Naive thymus-derived CD4-positive, alpha-beta T cell (primary cell): ENCODE data around the gene MAD2L2. TPM values are rescaled to one million over a fixed set of nuclear protein-coding genes. Genes with fewer than 3 reads are reported as not detected.

ENCODE experiments used
- ATAC-seq: fragments of 150-1000 bp; cut with Tn5 transposase; 2 replicates; pipeline ENCODE4 v1.10.0; 2021; ENCODE audit warnings: mild to moderate bottlenecking, moderate library complexity
- CTCF ChIA-PET: fragments of 350-600 bp; sonication (Branson Sonifier 250); formaldehyde crosslinking; loops from one replicate; lab custom pipeline; 2021; ENCODE audit warnings: antibody characterized with exemption; lab: Charles Lee
- POLR2A ChIA-PET: fragments of 350-600 bp; sonication (Branson Sonifier 250); formaldehyde crosslinking; loops from one replicate; lab custom pipeline; 2021; ENCODE audit warnings: antibody characterized with exemption, inconsistent platforms; lab: Charles Lee
- DNase-seq, 9 donors: peaks; one replicate each; pipeline versions ENCODE4 v3.0.0 to v3.0.0-alpha.2; 2020 to 2022; ENCODE audit warnings: mixed read lengths in 1 of 9
- H3K27ac ChIP-seq: one replicate; pipeline ENCODE4 v1.7.0; 2013; ENCODE audit warnings: mild to moderate bottlenecking, low read depth, low read length, moderate library complexity
- H3K27me3 ChIP-seq, 2 donors: one replicate each; pipeline ENCODE4 v1.7.0; 2013; ENCODE audit warnings: low read length in 2 of 2, mild to moderate bottlenecking in 2 of 2, moderate library complexity in 2 of 2; ENCODE audit not compliant: control insufficient read depth in 2 of 2, insufficient read depth in 2 of 2
- H3K36me3 ChIP-seq, 3 experiments: 1 replicate in 2 of 3; 2 replicates in 1 of 3; pipeline ENCODE4 v1.7.0; 2013; ENCODE audit warnings: low read length in 3 of 3, mild to moderate bottlenecking in 3 of 3, moderate library complexity in 1 of 3; ENCODE audit not compliant: insufficient read depth in 3 of 3, control insufficient read depth in 2 of 3
- H3K4me1 ChIP-seq, 2 donors: one replicate each; pipeline ENCODE4 v1.7.0; 2013; ENCODE audit warnings: low read length in 2 of 2, mild to moderate bottlenecking in 2 of 2, moderate library complexity in 1 of 2; ENCODE audit not compliant: control insufficient read depth in 2 of 2, insufficient read depth in 2 of 2
- H3K4me3 ChIP-seq: 2 replicates; pipeline ENCODE4 v1.7.0; 2013; ENCODE audit warnings: mild to moderate bottlenecking, low read length
- H3K9me3 ChIP-seq, 3 experiments: 1 replicate in 2 of 3; 2 replicates in 1 of 3; pipeline ENCODE4 v1.7.0; 2013; ENCODE audit warnings: low read length in 3 of 3; ENCODE audit not compliant: control insufficient read depth in 2 of 3
- H3K27ac Mint-ChIP-seq, 9 donors: one replicate each; pipeline ENCODE4 v1.8.0; 2020 to 2022; ENCODE audit warnings: mixed read lengths in 9 of 9, mild to moderate bottlenecking in 8 of 9, moderate library complexity in 5 of 9, inconsistent platforms in 2 of 9
- H3K27me3 Mint-ChIP-seq, 5 donors: one replicate each; pipeline ENCODE4 v1.8.0; 2021 to 2022; ENCODE audit warnings: mixed read lengths in 5 of 5, mild to moderate bottlenecking in 1 of 5
- H3K36me3 Mint-ChIP-seq, 5 donors: one replicate each; pipeline ENCODE4 v1.8.0; 2020 to 2022; ENCODE audit warnings: mixed read lengths in 5 of 5, mild to moderate bottlenecking in 3 of 5, inconsistent platforms in 1 of 5
- H3K4me1 Mint-ChIP-seq, 7 donors: one replicate each; pipeline ENCODE4 v1.8.0; 2020 to 2022; ENCODE audit warnings: mixed read lengths in 7 of 7, mild to moderate bottlenecking in 3 of 7, inconsistent platforms in 1 of 7
- H3K4me3 Mint-ChIP-seq, 10 donors: one replicate each; pipeline ENCODE4 v1.8.0; 2020 to 2022; ENCODE audit warnings: mild to moderate bottlenecking in 10 of 10, mixed read lengths in 10 of 10, moderate library complexity in 6 of 10, inconsistent platforms in 2 of 10
- H3K9me3 Mint-ChIP-seq, 11 donors: one replicate each; pipeline ENCODE4 v1.8.0; 2020 to 2022; ENCODE audit warnings: mixed read lengths in 11 of 11, mild to moderate bottlenecking in 4 of 11, inconsistent platforms in 1 of 11, moderate library complexity in 1 of 11
- intact Hi-C, 2 donors: fragments of 100-400 bp; cut with micrococcal nuclease; formaldehyde crosslinking; loops; one replicate each; pipeline ENCODE4 v1.15.1; 2023
- polyA plus RNA-seq, 2 donors: library from polyadenylated mRNA; unstranded; fragments of 300-500 nt; fragmentation: Illumina TruSeq; gene quantifications; one replicate each; pipeline ENCODE4 v1.2.3, GENCODE V29; 2021
- total RNA-seq, 6 experiments: library from RNA in 5 of 6; stranded (reverse) in 5 of 6; gene quantifications; 1 replicate in 5 of 6; 2 replicates in 1 of 6; pipeline ENCODE4 v1.2.3 and lab custom pipeline; 2021 to 2026

Gene MAD2L2
- total and polyA plus RNA-seq, 7 experiments from 2014 or later: 17.1 to 53.3 (median 30.1) TPM

GRCh38 chr1:11652203-11652780, 28.7 kb downstream of the MAD2L2 start:
- H3K27me3 ChIP-seq: no peaks in the 10 kb centered on the region
- Mint-ChIP-seq H3K36me3 (peaks cover 0 to 3% (median 0%) of the 10 kb centered on the region in 5 donors), H3K27ac (peak overlapping the region in 5 of 9 donors; percentile 53 to 88 (median 69)), H3K4me1 (peaks cover 19 to 53% (median 29%) of the 10 kb centered on the region in 7 donors), H3K4me3 (peak overlapping the region in 7 of 10 donors; percentile 32 to 82 (median 58)), H3K9me3 (no peaks in the 10 kb centered on the region), H3K27me3 (peaks cover 0 to 21% (median 0%) of the 10 kb centered on the region in 5 donors)
- POLR2A ChIA-PET: interaction anchor here (2.1 to 4.7 kb wide), 2 partner anchors 11 to 67 kb away, joined by 8 to 24 read pairs; partner anchors contain the start of gene FBXO6
- DNase-seq: no peak
- H3K27ac ChIP-seq: no peak overlapping the region
- CTCF ChIA-PET: interaction anchor here (0.9 to 3.1 kb wide), 4 partner anchors 10 to 68 kb away, joined by 4 to 12 read pairs (median 6); partner anchors contain the start of gene FBXO6
- no peaks in the 10 kb centered on the region for H3K9me3 ChIP-seq
- H3K36me3 ChIP-seq: peaks cover 0 to 3% (median 3%) of the 10 kb centered on the region in 3 experiments
- intact Hi-C loops: loop anchor here (5.0 to 10.0 kb wide), 4 partner anchors 153 to 255 kb away; partner anchors contain the start of genes CLCN6 (in 2 of the 2) and MTHFR (in 2 of the 2)
- peaks cover 16 to 30% of the 10 kb centered on the region in 2 donors for H3K4me1 ChIP-seq
- no peak for ATAC-seq
- no peak overlapping the region for H3K4me3 ChIP-seq

GRCh38 chr1:11651017-11651416, 29.9 kb downstream of the MAD2L2 start:
- CTCF ChIA-PET: interaction anchor here (0.5 to 2.7 kb wide), 11 partner anchors 8 to 613 kb away, joined by 3 to 18 read pairs (median 3); no protein-coding TSS in a partner anchor
- DNase-seq (no peak), ATAC-seq (no peak)
- no peaks in the 10 kb centered on the region for H3K9me3 ChIP-seq
- no peak overlapping the region for H3K27ac ChIP-seq
- no peaks in the 10 kb centered on the region for H3K27me3 ChIP-seq
- peak overlapping the region; percentile 43 for H3K4me3 ChIP-seq
- H3K36me3 ChIP-seq: peaks cover 0 to 3% (median 0%) of the 10 kb centered on the region in 3 experiments
- Mint-ChIP-seq H3K27ac (peak overlapping the region in 6 of 9 donors; percentile 13 to 78 (median 54)), H3K36me3 (peaks cover 0 to 2% (median 0%) of the 10 kb centered on the region in 5 donors), H3K4me1 (peaks cover 19 to 48% (median 28%) of the 10 kb centered on the region in 7 donors), H3K4me3 (peak overlapping the region; percentile 30 to 83 (median 75)), H3K9me3 (no peaks in the 10 kb centered on the region), H3K27me3 (peaks cover 0 to 21% (median 0%) of the 10 kb centered on the region in 5 donors)
- POLR2A ChIA-PET: interaction anchor here (0.7 to 2.6 kb wide), 3 partner anchors 69 to 384 kb away, joined by 3 to 28 read pairs (median 3); no protein-coding TSS in a partner anchor
- peaks cover 16 to 28% of the 10 kb centered on the region in 2 donors for H3K4me1 ChIP-seq
- intact Hi-C loops: loop anchor here (5.0 to 10.0 kb wide), 4 partner anchors 154 to 256 kb away; partner anchors contain the start of genes CLCN6 (in 2 of the 2) and MTHFR (in 2 of the 2)

- H3K36me3 ChIP-seq: peaks cover 0 to 3% (median 0%) of the 10 kb centered on the region in 3 experiments
- ATAC-seq (peak; percentile 77), DNase-seq (peak; percentile 56 to 74 (median 68))
- H3K9me3 Mint-ChIP-seq: no peaks in the 10 kb centered on the region
- H3K9me3 ChIP-seq: no peaks in the 10 kb centered on the region
- H3K4me3 Mint-ChIP-seq: peak overlapping the region; percentile 30 to 83 (median 75)
- peak overlapping the region in 5 of 9 donors; percentile 38 to 78 (median 55) for H3K27ac Mint-ChIP-seq
- peaks cover 0 to 21% (median 0%) of the 10 kb centered on the region in 5 donors for H3K27me3 Mint-ChIP-seq
- H3K4me1 Mint-ChIP-seq: peaks cover 13 to 42% (median 23%) of the 10 kb centered on the region in 7 donors
- POLR2A ChIA-PET: interaction anchor here (0.7 to 2.6 kb wide), 4 partner anchors 69 to 383 kb away, joined by 3 to 28 read pairs (median 3); no protein-coding TSS in a partner anchor
- no peaks in the 10 kb centered on the region for H3K36me3 Mint-ChIP-seq
- intact Hi-C loops: loop anchor here (1.0 to 10.0 kb wide), 7 partner anchors 69 to 369 kb away; partner anchors contain the start of genes CLCN6 (in 2 of the 2), MTHFR (in 2 of the 2) and MIIP (in 1 of the 2)
- H3K27ac ChIP-seq: no peak overlapping the region
- no peaks in the 10 kb centered on the region for H3K27me3 ChIP-seq
- peaks cover 11 to 22% of the 10 kb centered on the region in 2 donors for H3K4me1 ChIP-seq
- H3K4me3 ChIP-seq: peak overlapping the region; percentile 43
- CTCF ChIA-PET: interaction anchor here (0.5 to 2.7 kb wide), 11 partner anchors 8 to 613 kb away, joined by 3 to 18 read pairs (median 3); no protein-coding TSS in a partner anchor
Observed at GRCh38 chr1:11650331-11650991, 30.5 kb downstream of the MAD2L2 start.

- Mint-ChIP-seq H3K27ac (peak overlapping the region in 2 of 9 donors; percentile 65 to 77), H3K36me3 (no peaks in the 10 kb centered on the region), H3K4me3 (peak overlapping the region; percentile 17 to 80 (median 54)), H3K27me3 (peaks cover 0 to 21% (median 0%) of the 10 kb centered on the region in 5 donors), H3K4me1 (peaks cover 11 to 40% (median 20%) of the 10 kb centered on the region in 7 donors), H3K9me3 (no peaks in the 10 kb centered on the region)
- Histone ChIP-seq H3K4me3 (peak overlapping the region; percentile 43), H3K4me1 (peaks cover 9 to 19% of the 10 kb centered on the region in 2 donors), H3K27me3 (no peaks in the 10 kb centered on the region), H3K36me3 (no peaks in the 10 kb centered on the region), H3K27ac (no peak overlapping the region), H3K9me3 (no peaks in the 10 kb centered on the region)
- intact Hi-C loops: loop anchor here (1.0 to 10.0 kb wide), 8 partner anchors 70 to 370 kb away; partner anchors contain the start of genes CLCN6 (in 2 of the 2), MTHFR (in 2 of the 2), DISP3 (in 1 of the 2) and MIIP (in 1 of the 2)
- ATAC-seq: no peak
- ChIA-PET POLR2A (interaction anchor here (0.6 to 2.6 kb wide), 3 partner anchors 61 to 175 kb away, joined by 3 to 28 read pairs (median 3); no protein-coding TSS in a partner anchor), CTCF (interaction anchor here (0.6 to 2.7 kb wide), 10 partner anchors 15 to 612 kb away, joined by 3 to 18 read pairs (median 3); partner anchors contain the start of gene MAD2L2)
- DNase-seq: peak in 1 of 9 donors; percentile 13
Observed at GRCh38 chr1:11649624-11650330, 31.2 kb downstream of the MAD2L2 start.

- POLR2A ChIA-PET: interaction anchor here (0.6 to 2.6 kb wide), 2 partner anchors 61 to 71 kb away, joined by 3 to 28 read pairs; no protein-coding TSS in a partner anchor
- no peaks in the 10 kb centered on the region for H3K27me3 ChIP-seq
- CTCF ChIA-PET: interaction anchor here (0.7 to 2.7 kb wide), 3 partner anchors 32 to 427 kb away, joined by 3 to 18 read pairs (median 6); partner anchors contain the start of gene MAD2L2
- intact Hi-C loops: loop anchor here in 1 of 2 donors (10.0 kb wide), 1 partner anchor 174 kb away; the partner anchor contains the start of gene DISP3
- peaks cover 9 to 19% of the 10 kb centered on the region in 2 donors for H3K4me1 ChIP-seq
- H3K27ac Mint-ChIP-seq: peak overlapping the region in 1 of 9 donors; percentile 28
- peaks cover 11 to 40% (median 20%) of the 10 kb centered on the region in 7 donors for H3K4me1 Mint-ChIP-seq
- no peak overlapping the region for H3K27ac ChIP-seq
- ATAC-seq (no peak), DNase-seq (no peak)
- H3K9me3 ChIP-seq: no peaks in the 10 kb centered on the region
- H3K36me3 ChIP-seq: no peaks in the 10 kb centered on the region
- H3K4me3 ChIP-seq: no peak overlapping the region
- no peaks in the 10 kb centered on the region for H3K9me3 Mint-ChIP-seq
- H3K4me3 Mint-ChIP-seq: peak overlapping the region in 8 of 10 donors; percentile 12 to 77 (median 52)
- H3K36me3 Mint-ChIP-seq: no peaks in the 10 kb centered on the region
- H3K27me3 Mint-ChIP-seq: peaks cover 0 to 21% (median 0%) of the 10 kb centered on the region in 5 donors
Observed at GRCh38 chr1:11649237-11649623, 31.7 kb downstream of the MAD2L2 start.
